Measurements from ENCODE around the gene ATOH7.
A peak's percentile ranks its signal among the peaks of the same experiment; 100 is the strongest.

GRCh38 chr10:68231106-68231816 lies 652 bp downstream of the ATOH7 start:
- peak in 4 of 7 experiments; percentile 13 to 52 (median 40) for TF ChIP-seq CTCF (IDR thresholded peaks at IDR 0.05)
- peak in 2 of 3 donors; percentile 54 to 62 for TF ChIP-seq POLR2A (IDR thresholded peaks at IDR 0.05)

All from body of pancreas (tissue), 4 donors.